ENCODE measurements around the gene ABRACL. TPM values are rescaled to one million over a fixed set of nuclear protein-coding genes. Genes with fewer than 3 reads are reported as not detected.
A peak's percentile ranks its signal among the peaks of the same experiment; 100 is the strongest.

The ABRACL gene
- total and polyA plus RNA-seq, 2 donors (not counting 1 experiment from before 2014, with no cell fraction given) = 13.6 to 22.6 TPM

- Histone ChIP-seq H4K20me1 (ENCODE audit: control insufficient read depth, insufficient read depth, low read length, poor library complexity, severe bottlenecking) (peaks cover 14% of the 10 kb centered on the region), H3K9ac (ENCODE audit: low read length) (peak within 1 kb of the TSS; percentile 97), H3K9me3 (ENCODE audit: control extremely low read depth in 1 of 3, control insufficient read depth in 2 of 3, insufficient read depth in 1 of 3, low read length in 2 of 3) (peaks cover 0 to 1% (median 0%) of the 10 kb centered on the region in 3 donors), H3K4me2 (replicated peaks; ENCODE audit: low read depth, low read length, poor library complexity, severe bottlenecking) (peak within 1 kb of the TSS; percentile 98), H2AFZ (ENCODE audit: insufficient read depth, low read depth, low read length, poor library complexity, severe bottlenecking) (peak within 1 kb of the TSS; percentile 98), H3K27me3 (replicated peaks in 1 of 4; ENCODE audit: control extremely low read depth in 1 of 4, control insufficient read depth in 3 of 4, insufficient read depth in 4 of 4, low read length in 3 of 4) (no peaks in the 10 kb centered on the region), H3K4me3 (ENCODE audit: control extremely low read depth in 1 of 5, extremely low read depth in 1 of 5, insufficient read depth in 1 of 5, low read depth in 2 of 5, low read length in 4 of 5) (peak within 1 kb of the TSS; percentile 52 to 97 (median 87)), H3K27ac (ENCODE audit: low read length in 2 of 2) (peak within 1 kb of the TSS; percentile 78 to 90), H3K36me3 (replicated peaks in 1 of 2; ENCODE audit: control extremely low read depth in 1 of 2, control insufficient read depth in 1 of 2, extremely low read depth in 1 of 2, insufficient read depth in 2 of 2, low read length in 1 of 2) (no peaks in the 10 kb centered on the region), H3K79me2 (ENCODE audit: control insufficient read depth, insufficient read depth, low read length) (peaks cover 64% of the 10 kb centered on the region), H3K4me1 (ENCODE audit: control insufficient read depth in 2 of 2, insufficient read depth in 2 of 2, low read length in 2 of 2) (peaks cover 23 to 26% of the 10 kb centered on the region in 2 donors)
- Mint-ChIP-seq H3K4me1 (peaks cover 21% of the 10 kb centered on the region), H3K9me3 (ENCODE audit: insufficient read depth) (no peaks in the 10 kb centered on the region), H3K27me3 (no peaks in the 10 kb centered on the region), H3K4me3 (peak within 1 kb of the TSS; percentile 87), H3K27ac (peak within 1 kb of the TSS; percentile 95)
- CTCF ChIA-PET = interaction anchor here (0.6 to 6.2 kb wide), 18 partner anchors 13 to 386 kb away, joined by 3 to 53 read pairs (median 6); partner anchors contain the start of gene CITED2
- POLR2A ChIA-PET = interaction anchor here (0.8 to 1.2 kb wide), 2 partner anchors 41 to 145 kb away, joined by 3 read pairs; partner anchors contain the start of gene ABRACL
- TF ChIP-seq CTCF (IDR thresholded peaks at IDR 0.05) (peak; percentile 98), EZH2 (IDR thresholded peaks at IDR 0.05; ENCODE audit: borderline replicate concordance, insufficient read depth, low read depth, low read length, poor library complexity, severe bottlenecking) (no peak)
- WGBS (ENCODE audit: insufficient coverage) = under 1% methylated on average over 105 of the region's 105 CpGs
- peak; percentile 91 for DNase-seq
- ATAC-seq (ENCODE audit: low read depth) = peak; percentile 91
- intact Hi-C loops (cut with micrococcal nuclease) = loop anchor here (1.0 to 5.0 kb wide), 7 partner anchors 36 to 387 kb away; partner anchors contain the start of gene CCDC28A
These were observed 40.7 kb upstream of the ABRACL start, which contains the start of gene REPS1 for GRCh38 chr6:138987643-138988468. REPS1 (minus strand) TSS chr6:138988253; CDS start chr6:138987682, 571 bp downstream.
